ENCODE results near the gene PLXDC1.

The PLXDC1 gene

DNA sequence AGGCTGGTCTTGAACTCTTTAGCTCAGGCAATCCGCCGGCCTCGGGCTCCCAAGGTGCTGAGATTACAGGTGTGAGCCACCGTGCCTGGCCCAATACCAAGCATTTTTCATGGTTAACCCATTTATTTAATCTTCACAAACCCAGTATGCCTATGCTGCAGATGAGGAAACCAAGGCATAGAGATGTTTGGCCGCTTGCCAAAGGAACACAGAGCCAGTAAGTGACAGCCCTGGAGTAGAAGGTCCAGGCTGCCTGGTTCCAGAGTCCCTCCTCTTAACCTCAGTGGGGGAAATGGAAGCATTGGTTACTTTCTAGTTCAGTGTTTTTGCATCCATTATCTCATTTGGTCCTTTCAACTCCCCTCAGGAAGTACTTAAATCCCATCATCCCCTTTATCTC, 29.9 kb upstream of the PLXDC1 start:
- DNase-seq (ENCODE audit: low read depth): no peak
- no peak overlapping the region for H3K4me3 ChIP-seq (ENCODE audit: low read depth, low read length)
- TF ChIP-seq, protein P1, sequence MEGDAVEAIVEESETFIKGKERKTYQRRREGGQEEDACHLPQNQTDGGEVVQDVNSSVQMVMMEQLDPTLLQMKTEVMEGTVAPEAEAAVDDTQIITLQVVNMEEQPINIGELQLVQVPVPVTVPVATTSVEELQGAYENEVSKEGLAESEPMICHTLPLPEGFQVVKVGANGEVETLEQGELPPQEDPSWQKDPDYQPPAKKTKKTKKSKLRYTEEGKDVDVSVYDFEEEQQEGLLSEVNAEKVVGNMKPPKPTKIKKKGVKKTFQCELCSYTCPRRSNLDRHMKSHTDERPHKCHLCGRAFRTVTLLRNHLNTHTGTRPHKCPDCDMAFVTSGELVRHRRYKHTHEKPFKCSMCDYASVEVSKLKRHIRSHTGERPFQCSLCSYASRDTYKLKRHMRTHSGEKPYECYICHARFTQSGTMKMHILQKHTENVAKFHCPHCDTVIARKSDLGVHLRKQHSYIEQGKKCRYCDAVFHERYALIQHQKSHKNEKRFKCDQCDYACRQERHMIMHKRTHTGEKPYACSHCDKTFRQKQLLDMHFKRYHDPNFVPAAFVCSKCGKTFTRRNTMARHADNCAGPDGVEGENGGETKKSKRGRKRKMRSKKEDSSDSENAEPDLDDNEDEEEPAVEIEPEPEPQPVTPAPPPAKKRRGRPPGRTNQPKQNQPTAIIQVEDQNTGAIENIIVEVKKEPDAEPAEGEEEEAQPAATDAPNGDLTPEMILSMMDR (IDR thresholded peaks at IDR 0.05; ENCODE audit: control insufficient read depth, extremely low read depth, insufficient read depth): no peak

DNA sequence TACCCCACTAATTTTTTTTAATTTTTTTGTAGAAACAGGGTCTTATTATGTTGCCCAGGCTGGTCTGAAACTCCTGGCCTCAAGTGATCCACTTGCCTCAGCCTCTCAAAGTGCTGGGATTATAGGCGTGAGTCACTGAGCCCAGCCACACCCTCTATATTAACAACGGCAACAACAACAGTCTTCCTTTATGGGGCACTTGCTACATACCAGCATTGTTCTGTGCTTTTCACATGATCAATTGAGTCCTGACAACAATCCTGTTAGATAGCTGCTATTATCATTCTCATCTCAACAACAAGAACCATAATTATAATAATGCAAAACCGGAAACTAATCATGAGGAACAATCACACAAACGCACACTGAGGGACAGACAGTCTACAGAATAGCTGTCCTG, 27.1 kb upstream of the PLXDC1 start:
- no peak overlapping the region for H3K4me3 ChIP-seq (ENCODE audit: low read depth, low read length)
- no peak for DNase-seq (ENCODE audit: low read depth)
- TF ChIP-seq, protein P1 (IDR thresholded peaks at IDR 0.05; ENCODE audit: control insufficient read depth, extremely low read depth, insufficient read depth): no peak

DNA sequence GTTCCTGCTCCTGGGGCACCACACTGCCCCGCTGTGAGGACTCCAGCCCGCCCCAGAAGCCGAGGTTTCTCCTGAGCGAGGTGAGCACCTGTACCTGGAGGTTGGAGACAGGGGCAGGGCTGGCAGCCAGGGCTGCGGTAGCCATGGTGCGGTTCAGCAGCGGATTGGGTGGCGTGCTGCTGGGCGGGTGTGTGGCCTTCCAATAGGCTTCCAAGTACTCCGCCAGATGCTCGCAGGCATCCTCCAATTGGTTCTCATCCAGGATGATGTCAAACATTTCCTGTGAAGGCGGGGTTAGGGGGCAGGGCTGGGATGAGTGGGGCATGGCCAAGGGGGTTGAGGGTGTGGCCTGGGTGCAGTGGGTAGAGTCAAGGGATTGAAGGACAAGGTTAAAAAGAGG, 25.8 kb upstream of the PLXDC1 start:
- no peak for DNase-seq (ENCODE audit: low read depth)
- H3K4me3 ChIP-seq (ENCODE audit: low read depth, low read length): no peak overlapping the region
- TF ChIP-seq, protein P1 (IDR thresholded peaks at IDR 0.05; ENCODE audit: control insufficient read depth, extremely low read depth, insufficient read depth): no peak

DNA sequence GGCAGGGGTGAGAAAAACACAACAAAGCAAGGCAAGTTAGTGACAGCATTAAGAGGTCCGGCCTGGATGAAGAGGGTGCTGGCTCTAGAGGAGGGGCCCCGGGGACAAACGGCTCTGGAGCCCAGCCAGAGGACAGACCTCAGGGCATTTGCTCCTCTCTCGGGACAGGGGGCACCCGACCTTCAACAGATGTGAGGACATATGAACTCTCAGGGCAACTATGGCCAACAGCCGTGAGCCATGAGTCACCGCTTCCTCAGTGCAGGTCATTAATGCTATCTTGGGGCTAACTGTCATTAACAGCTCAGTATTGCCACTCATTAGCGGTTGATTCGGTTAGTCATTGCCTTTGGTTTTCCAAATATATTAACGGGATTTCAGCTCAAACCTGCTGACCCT, 24.3 kb upstream of the PLXDC1 start:
- TF ChIP-seq, protein P1 (IDR thresholded peaks at IDR 0.05; ENCODE audit: control insufficient read depth, extremely low read depth, insufficient read depth): no peak
- H3K4me3 ChIP-seq (ENCODE audit: low read depth, low read length): no peak overlapping the region
- no peak for DNase-seq (ENCODE audit: low read depth)

DNA sequence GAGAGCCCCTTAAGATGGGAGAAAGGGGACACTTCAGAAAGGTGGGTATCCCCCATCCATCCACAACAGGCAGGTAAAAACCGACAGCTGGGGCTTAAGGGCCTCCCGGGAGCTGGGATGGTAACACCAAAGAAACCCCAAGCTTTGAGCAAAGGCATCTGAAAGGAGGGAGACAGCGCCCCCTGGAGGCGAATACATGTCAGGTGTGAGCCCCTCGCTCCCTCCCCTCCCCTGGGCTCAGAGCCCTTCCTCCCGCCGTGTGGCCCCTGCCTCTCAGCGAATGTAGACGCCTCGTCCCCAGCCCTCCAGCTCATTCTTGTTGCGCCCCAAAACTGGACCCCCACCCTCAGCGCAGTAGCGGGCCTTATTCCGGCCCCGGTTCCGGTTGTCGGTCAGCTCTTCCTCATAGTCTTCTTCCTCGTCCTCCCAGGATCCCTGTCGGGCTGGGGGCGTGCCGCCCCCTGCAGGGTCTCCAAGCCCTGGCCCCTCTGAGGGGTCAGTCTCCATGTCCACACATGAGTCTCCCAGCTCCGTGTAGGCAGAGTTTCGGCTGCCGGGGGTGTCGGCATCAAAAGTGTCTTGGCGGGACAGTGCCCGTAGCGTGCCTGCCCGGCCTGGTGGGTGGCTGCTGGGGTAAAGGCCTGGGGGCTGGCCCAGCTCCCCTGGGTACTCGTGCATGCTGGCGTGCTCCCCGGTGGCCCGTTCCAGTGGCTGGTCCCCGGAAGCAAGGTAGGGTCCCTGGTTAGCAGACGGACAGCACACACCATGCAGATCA, 23.7 kb upstream of the PLXDC1 start:
- no peak overlapping the region for H3K4me3 ChIP-seq (ENCODE audit: low read depth, low read length)
- no peak for DNase-seq (ENCODE audit: low read depth)
- TF ChIP-seq, protein P1 (IDR thresholded peaks at IDR 0.05; ENCODE audit: control insufficient read depth, extremely low read depth, insufficient read depth): peak; percentile 70

DNA sequence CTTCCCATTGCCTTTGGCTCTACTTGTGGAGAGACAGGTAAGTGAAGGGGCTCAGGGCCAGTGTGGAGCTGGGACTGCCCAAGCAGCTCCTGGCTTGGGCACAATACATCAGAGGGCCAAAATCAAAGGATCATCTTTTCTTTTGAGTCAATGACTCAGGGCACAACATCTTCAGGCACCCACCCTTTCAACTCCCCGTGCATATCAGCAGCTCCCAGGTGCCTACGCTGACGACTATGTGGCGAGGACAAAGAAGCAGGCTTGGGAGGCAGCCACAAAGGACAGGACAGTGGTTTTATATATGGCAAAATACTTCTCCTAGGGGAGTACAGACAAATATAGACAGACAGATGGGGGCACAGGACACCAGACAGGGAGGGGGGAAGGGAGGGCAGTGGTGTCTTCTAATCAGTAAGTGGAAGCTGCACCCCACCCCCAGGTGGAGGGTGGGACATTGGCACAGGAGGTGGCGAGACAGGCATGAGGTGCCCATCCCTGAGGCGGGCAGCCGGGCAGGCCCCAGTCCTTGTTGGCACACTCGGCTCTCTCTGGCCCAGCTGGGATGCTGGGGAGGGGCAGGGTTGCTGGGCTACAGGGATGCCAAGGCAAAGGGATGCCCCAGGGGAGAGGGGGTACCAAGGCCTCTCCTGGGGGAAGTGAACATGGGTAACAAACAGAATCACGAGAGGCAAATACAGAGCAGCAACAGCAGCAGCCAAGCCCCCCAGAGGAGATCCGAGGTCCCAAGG, 22.3 kb upstream of the PLXDC1 start:
- no peak overlapping the region for H3K4me3 ChIP-seq (ENCODE audit: low read depth, low read length)
- TF ChIP-seq, protein P1 (IDR thresholded peaks at IDR 0.05; ENCODE audit: control insufficient read depth, extremely low read depth, insufficient read depth): no peak
- DNase-seq (ENCODE audit: low read depth): no peak

Data from LNCaP clone FGC (cell line).